WTC11 (cell line): ENCODE results near the gene C4orf50. TPM values are rescaled to one million over a fixed set of nuclear protein-coding genes. Genes with fewer than 3 reads are reported as not detected.
A peak's percentile ranks its signal among the peaks of the same experiment; 100 is the strongest.

Source experiments
- ATAC-seq: fragments of 200-7000 bp; cut with Tn5 transposase; 2 replicates; pipeline ENCODE4 v1.10.0; 2021; ENCODE audit warnings: mild to moderate bottlenecking, moderate library complexity
- CTCF ChIA-PET: fragments of 300-600 bp; sonication (Branson Sonifier 250); formaldehyde crosslinking; loops from one replicate; lab custom pipeline; 2021; ENCODE audit warnings: antibody characterized with exemption; lab: Charles Lee
- POLR2A ChIA-PET: fragments of 350-600 bp; sonication (Branson Sonifier 250); formaldehyde crosslinking; loops from one replicate; lab custom pipeline; 2021; ENCODE audit warnings: antibody characterized with exemption; lab: Charles Lee
- DNase-seq: peaks from one replicate; pipeline ENCODE4 v3.0.0; 2021; ENCODE audit warnings: low spot score
- H3K27ac Mint-ChIP-seq: 2 replicates; pipeline ENCODE4 v1.8.0; 2021; ENCODE audit warnings: mixed read lengths
- H3K27me3 Mint-ChIP-seq: 2 replicates; pipeline ENCODE4 v1.8.0; 2021; ENCODE audit warnings: low read depth, mild to moderate bottlenecking, moderate library complexity, mixed read lengths
- H3K36me3 Mint-ChIP-seq: 2 replicates; pipeline ENCODE4 v1.8.0; 2021; ENCODE audit warnings: mixed read lengths
- H3K4me1 Mint-ChIP-seq: 2 replicates; pipeline ENCODE4 v1.8.0; 2022; ENCODE audit warnings: mixed read lengths
- H3K4me3 Mint-ChIP-seq: 2 replicates; pipeline ENCODE4 v1.8.0; 2021; ENCODE audit warnings: mild to moderate bottlenecking, moderate library complexity, mixed read lengths
- H3K9me3 Mint-ChIP-seq: 2 replicates; pipeline ENCODE4 v1.8.0; 2021; ENCODE audit warnings: mixed read lengths
- ATF6 ChIP-seq: sonication (generic); formaldehyde crosslinking; IDR thresholded peaks from 2 replicates; pipeline ENCODE4 v1.8.1; 2023; ENCODE audit warnings: mild to moderate bottlenecking, missing genetic modification reagents
- ELF4 ChIP-seq: sonication (generic); formaldehyde crosslinking; IDR thresholded peaks from 2 replicates; pipeline ENCODE4 v1.8.1; 2022; ENCODE audit warnings: low read depth, mild to moderate bottlenecking, moderate library complexity, missing genetic modification reagents
- ETV6 ChIP-seq: sonication (generic); formaldehyde crosslinking; IDR thresholded peaks from 2 replicates; pipeline ENCODE4 v1.8.1; 2022; ENCODE audit warnings: mild to moderate bottlenecking, missing genetic modification reagents
- GRHL2 ChIP-seq: fragments of 250-450 bp; sonication (Bioruptor Pico); IDR thresholded peaks from 2 replicates; pipeline ENCODE4 v1.8.0; 2022; ENCODE audit warnings: mild to moderate bottlenecking, moderate library complexity; ENCODE audit not compliant: insufficient replicate concordance, severe bottlenecking
- HMGXB4 ChIP-seq: sonication (generic); formaldehyde crosslinking; IDR thresholded peaks from 2 replicates; pipeline ENCODE4 v1.8.1; 2023; ENCODE audit warnings: mild to moderate bottlenecking, moderate library complexity, missing genetic modification reagents
- JAZF1 ChIP-seq: fragments of 250-450 bp; sonication (Bioruptor Pico); IDR thresholded peaks from 2 replicates; pipeline ENCODE4 v1.9.0; 2021; ENCODE audit warnings: moderate library complexity, mild to moderate bottlenecking, inconsistent platforms
- NFE2L1 ChIP-seq: sonication (generic); formaldehyde crosslinking; IDR thresholded peaks from 2 replicates; pipeline ENCODE4 v1.8.1; 2023; ENCODE audit warnings: missing genetic modification reagents
- RELA ChIP-seq: sonication (generic); formaldehyde crosslinking; IDR thresholded peaks from 2 replicates; pipeline ENCODE4 v1.8.1; 2022; ENCODE audit warnings: missing genetic modification reagents, mild to moderate bottlenecking, borderline replicate concordance
- RORB ChIP-seq: fragments of 250-450 bp; sonication (Bioruptor Pico); IDR thresholded peaks from 2 replicates; pipeline ENCODE4 v1.9.0; 2021; ENCODE audit warnings: mild to moderate bottlenecking
- SOX15 ChIP-seq: fragments of 250-450 bp; sonication (Bioruptor Pico); IDR thresholded peaks from 2 replicates; pipeline ENCODE4 v1.9.0; 2021; ENCODE audit warnings: mild to moderate bottlenecking
- ZBTB21 ChIP-seq: sonication (generic); formaldehyde crosslinking; IDR thresholded peaks from 2 replicates; pipeline ENCODE4 v1.8.1; 2023; ENCODE audit warnings: mild to moderate bottlenecking, missing genetic modification reagents, borderline replicate concordance
- ZNF281 ChIP-seq: sonication (generic); formaldehyde crosslinking; IDR thresholded peaks from 2 replicates; pipeline ENCODE4 v1.8.0; 2023; ENCODE audit warnings: mild to moderate bottlenecking, missing genetic modification reagents
- ZNF317 ChIP-seq: sonication (generic); formaldehyde crosslinking; IDR thresholded peaks from 2 replicates; pipeline ENCODE4 v1.8.1; 2023; ENCODE audit warnings: low read depth, mild to moderate bottlenecking, moderate library complexity, missing genetic modification reagents, borderline replicate concordance
- ZNF512 ChIP-seq: sonication (generic); formaldehyde crosslinking; IDR thresholded peaks from 2 replicates; pipeline ENCODE4 v1.8.1; 2022; ENCODE audit warnings: missing genetic modification reagents, borderline replicate concordance
- total RNA-seq: library from RNA; stranded (reverse); gene quantifications from 3 replicates; pipeline ENCODE4 v1.2.3, GENCODE V29; 2021
- TF ChIP-seq, protein P1 (sequence below): sonication (generic); formaldehyde crosslinking; IDR thresholded peaks from 2 replicates; pipeline ENCODE4 v1.8.0; 2023; ENCODE audit warnings: missing genetic modification reagents
- TF ChIP-seq, protein P2 (sequence below): sonication (generic); formaldehyde crosslinking; IDR thresholded peaks from 2 replicates; pipeline ENCODE4 v1.8.0; 2022; ENCODE audit warnings: mild to moderate bottlenecking, missing genetic modification reagents
- TF ChIP-seq, protein P3 (sequence below): sonication (generic); formaldehyde crosslinking; IDR thresholded peaks from 2 replicates; pipeline ENCODE4 v1.8.1; 2023; ENCODE audit warnings: mild to moderate bottlenecking, missing genetic modification reagents, moderate library complexity

C4orf50 gene
- total RNA-seq, 1 experiment from 2014 or later: 0.17 TPM

DNA sequence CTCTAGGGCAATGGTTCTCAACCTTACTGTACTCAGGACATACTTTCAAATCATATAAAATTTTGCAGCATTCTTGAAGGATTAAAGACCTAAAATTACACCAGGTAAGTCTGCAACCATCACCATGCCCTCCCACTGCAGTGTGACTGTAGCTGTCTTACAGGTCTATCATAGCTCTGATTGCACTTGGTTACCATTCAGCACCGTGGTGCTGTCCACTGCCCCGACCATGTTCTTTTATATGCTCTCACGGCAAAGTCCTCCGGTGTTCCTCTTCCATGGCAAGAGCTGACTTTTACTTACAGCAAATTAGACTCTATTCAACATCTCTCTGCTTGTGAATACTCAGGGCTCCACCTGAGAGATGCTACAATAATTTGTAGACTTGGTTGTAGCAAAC lies 136.9 kb downstream of the C4orf50 start:
- TF ChIP-seq, protein P1, sequence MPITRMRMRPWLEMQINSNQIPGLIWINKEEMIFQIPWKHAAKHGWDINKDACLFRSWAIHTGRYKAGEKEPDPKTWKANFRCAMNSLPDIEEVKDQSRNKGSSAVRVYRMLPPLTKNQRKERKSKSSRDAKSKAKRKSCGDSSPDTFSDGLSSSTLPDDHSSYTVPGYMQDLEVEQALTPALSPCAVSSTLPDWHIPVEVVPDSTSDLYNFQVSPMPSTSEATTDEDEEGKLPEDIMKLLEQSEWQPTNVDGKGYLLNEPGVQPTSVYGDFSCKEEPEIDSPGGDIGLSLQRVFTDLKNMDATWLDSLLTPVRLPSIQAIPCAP (CRISPR knock-in tag): no peak
- TF ChIP-seq ZNF281 (CRISPR knock-in tag) (no peak), NFE2L1 (CRISPR knock-in tag) (no peak), ETV6 (CRISPR knock-in tag) (no peak), SOX15 (CRISPR knock-in tag) (no peak), HMGXB4 (no peak), ATF6 (no peak), RORB (CRISPR knock-in tag) (no peak), JAZF1 (no peak), ZNF317 (no peak), GRHL2 (CRISPR knock-in tag) (no peak), RELA (CRISPR knock-in tag) (no peak), ZNF512 (CRISPR knock-in tag) (no peak), ZBTB21 (CRISPR knock-in tag) (no peak), ELF4 (CRISPR knock-in tag) (no peak)
- TF ChIP-seq, protein P2, sequence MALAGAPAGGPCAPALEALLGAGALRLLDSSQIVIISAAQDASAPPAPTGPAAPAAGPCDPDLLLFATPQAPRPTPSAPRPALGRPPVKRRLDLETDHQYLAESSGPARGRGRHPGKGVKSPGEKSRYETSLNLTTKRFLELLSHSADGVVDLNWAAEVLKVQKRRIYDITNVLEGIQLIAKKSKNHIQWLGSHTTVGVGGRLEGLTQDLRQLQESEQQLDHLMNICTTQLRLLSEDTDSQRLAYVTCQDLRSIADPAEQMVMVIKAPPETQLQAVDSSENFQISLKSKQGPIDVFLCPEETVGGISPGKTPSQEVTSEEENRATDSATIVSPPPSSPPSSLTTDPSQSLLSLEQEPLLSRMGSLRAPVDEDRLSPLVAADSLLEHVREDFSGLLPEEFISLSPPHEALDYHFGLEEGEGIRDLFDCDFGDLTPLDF (CRISPR knock-in tag): no peak
- TF ChIP-seq, protein P3, sequence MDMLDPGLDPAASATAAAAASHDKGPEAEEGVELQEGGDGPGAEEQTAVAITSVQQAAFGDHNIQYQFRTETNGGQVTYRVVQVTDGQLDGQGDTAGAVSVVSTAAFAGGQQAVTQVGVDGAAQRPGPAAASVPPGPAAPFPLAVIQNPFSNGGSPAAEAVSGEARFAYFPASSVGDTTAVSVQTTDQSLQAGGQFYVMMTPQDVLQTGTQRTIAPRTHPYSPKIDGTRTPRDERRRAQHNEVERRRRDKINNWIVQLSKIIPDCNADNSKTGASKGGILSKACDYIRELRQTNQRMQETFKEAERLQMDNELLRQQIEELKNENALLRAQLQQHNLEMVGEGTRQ: no peak
- TF ChIP-seq, all 79 proteins: peak for 0
- ChIA-PET POLR2A (interaction anchor here (2.2 kb wide), 1 partner anchor 10 kb away, joined by 8 read pairs; no protein-coding TSS in a partner anchor), CTCF (interaction anchor here (1.1 to 1.6 kb wide), 3 partner anchors 60 to 117 kb away, joined by 3 to 10 read pairs (median 9); no protein-coding TSS in a partner anchor)
- ATAC-seq: peak; percentile 61
- Mint-ChIP-seq H3K27ac (no peak overlapping the region), H3K36me3 (no peaks in the 10 kb centered on the region), H3K4me3 (no peak overlapping the region), H3K9me3 (no peaks in the 10 kb centered on the region), H3K4me1 (peaks cover 68% of the 10 kb centered on the region), H3K27me3 (no peaks in the 10 kb centered on the region)
- no peak for DNase-seq
